OCI-M1 (cell line): Measurements from ENCODE around the gene RNF208.
A peak's percentile ranks its signal among the peaks of the same experiment; 100 is the strongest.

Experiments
- DNase-seq: peaks from one replicate; lab custom pipeline; 2025; lab: John Stamatoyannopoulos, UW

The RNF208 gene

DNA sequence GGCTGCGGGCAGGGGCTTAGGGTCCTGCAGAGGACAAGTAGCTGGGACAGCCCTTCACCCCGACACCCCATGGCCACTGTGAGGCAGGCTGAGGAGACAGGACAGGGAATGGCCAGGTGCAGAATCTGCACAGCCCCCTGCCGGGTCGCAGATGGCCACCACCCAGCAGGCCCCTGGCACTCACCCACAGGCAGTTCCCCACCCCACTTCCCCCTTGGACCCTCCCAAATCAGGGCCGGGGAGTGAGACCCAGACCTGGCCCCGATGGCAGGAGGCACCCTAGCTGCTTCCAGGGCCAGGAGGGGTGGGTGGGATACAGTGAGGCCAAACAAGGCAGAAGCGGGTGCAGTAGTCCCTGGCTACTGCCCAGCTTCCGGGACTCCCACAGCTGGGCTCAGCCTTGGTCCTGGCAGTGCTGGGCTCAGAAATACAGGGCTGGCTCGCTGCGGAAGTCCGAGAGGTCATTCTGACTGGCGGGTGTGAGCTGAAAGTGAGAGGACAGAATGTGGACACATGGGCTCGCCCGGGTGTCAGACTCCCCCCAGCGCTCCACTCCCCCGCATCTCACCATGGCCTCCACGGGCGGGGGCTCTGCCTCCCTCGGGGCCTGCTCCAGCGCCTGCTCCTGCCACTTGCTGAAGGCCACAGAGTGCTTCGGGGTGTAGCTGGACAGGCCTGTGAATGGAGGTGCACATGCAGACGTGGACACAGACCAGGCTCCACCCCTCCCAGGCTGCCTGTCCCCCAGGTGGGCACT, 30.2 kb downstream of the RNF208 start:
- no peak for DNase-seq

GRCh38 chr9:137191245-137191644, 30.8 kb downstream of the RNF208 start:
- DNase-seq: no peak

- DNase-seq: no peak
Measured at GRCh38 chr9:137190315-137190856, 31.7 kb downstream of the RNF208 start.

DNA sequence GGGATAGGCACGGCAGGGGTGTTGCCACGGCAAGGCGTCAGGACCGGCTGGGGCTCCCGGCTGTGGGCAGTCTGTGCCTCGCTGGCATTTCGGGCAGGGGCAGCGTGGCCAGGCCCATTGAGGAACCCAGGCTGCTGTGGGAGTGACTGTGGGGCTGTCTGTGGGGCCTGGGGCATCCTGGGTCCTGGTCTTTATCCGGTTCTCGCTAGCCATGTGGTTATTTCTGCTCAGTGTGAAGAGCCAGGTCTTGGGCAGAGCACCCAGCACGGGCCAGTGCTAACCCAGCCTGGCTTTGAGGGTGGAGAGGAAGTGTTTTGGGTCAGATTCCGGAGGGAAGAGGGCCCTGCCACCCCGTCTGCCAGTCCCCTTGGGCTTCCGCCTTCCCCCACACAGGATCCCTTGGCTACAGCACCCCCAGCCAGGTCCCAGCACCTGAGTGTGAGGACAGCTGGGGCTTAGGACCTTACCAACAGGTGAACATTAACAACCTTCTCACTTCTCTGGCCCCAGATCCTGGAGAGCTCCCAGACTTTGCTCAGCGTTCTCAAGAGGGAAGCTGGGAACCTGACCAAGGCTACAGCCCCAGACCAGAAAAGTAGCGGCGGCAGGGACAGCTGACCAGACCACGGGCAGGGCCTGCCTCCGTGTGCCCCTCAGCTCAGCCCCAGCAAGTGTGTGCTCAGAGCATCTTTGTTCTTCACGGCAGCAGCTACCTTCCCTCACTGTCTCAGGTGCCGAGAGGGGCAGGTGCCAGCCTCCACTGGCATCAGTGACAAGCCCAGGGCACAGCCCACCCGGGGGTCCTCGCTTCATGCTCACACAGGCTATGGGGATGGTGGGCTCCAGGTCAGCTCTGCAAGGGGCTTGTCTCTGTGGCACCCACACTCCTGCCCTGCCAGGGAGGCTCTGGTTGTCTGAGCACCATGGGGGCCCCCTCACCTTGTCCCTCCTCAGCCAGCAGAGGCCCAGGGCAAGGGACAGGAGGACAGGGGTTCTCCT, 32.4 kb downstream of the RNF208 start:
- DNase-seq: no peak

GRCh38 chr9:137188490-137189296, 33.3 kb downstream of the RNF208 start, which contains the start of the genes ANAPC2 and SSNA1:
Gene ANAPC2, minus strand, starts transcription at chr9:137188560. Its CDS starts 28 bp downstream, at chr9:137188532.
Gene SSNA1, plus strand, starts transcription at chr9:137188676. Its CDS starts 51 bp downstream, at chr9:137188727.
- peak; percentile 97 for DNase-seq

DNA sequence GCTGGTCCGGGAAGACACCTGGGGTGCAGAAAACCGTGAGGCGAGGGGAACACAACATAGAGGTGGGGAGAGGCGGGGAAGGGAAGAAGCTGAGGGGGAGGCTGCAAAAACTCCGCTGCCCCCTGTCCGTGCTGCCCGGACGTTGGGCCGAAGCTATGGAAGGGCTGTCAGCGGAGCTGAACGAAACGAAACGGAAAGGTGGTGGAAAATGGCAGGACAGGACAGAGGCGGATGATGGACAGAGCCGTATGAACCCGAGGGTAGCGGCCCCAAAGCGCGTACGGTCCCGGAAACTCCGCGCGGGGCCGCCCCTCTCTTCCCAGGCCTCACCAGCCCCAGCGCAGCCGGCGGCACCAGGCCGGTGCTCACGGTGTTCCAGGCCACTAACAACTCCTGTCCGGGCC, 34.0 kb downstream of the RNF208 start:
- no peak for DNase-seq

- no peak for DNase-seq
Measured at GRCh38 chr9:137187386-137187785, 34.7 kb downstream of the RNF208 start.

DNA sequence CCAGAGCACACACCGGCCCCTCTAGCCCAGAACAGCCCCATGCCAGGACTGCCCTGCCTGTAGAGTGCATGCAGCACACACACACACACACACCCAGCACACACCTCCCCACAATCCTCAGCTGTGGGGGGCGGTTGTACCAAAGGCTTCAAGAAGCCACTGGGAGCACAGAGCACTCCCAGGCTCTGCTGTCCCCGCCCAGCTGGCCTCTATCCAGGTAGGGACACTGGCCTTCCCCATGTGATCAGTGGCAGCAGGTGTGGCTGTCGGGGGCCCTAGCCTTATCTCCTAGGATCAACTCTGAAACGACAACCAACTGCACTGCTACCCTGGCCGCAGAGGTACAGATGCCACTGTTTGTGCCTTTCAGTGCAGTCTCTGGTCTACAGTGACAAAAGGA, 35.7 kb downstream of the RNF208 start:
- no peak for DNase-seq

GRCh38 chr9:137185921-137186320, 36.1 kb downstream of the RNF208 start:
- DNase-seq: no peak

- DNase-seq: no peak
Measured at GRCh38 chr9:137184881-137185660, 37.0 kb downstream of the RNF208 start.

DNA sequence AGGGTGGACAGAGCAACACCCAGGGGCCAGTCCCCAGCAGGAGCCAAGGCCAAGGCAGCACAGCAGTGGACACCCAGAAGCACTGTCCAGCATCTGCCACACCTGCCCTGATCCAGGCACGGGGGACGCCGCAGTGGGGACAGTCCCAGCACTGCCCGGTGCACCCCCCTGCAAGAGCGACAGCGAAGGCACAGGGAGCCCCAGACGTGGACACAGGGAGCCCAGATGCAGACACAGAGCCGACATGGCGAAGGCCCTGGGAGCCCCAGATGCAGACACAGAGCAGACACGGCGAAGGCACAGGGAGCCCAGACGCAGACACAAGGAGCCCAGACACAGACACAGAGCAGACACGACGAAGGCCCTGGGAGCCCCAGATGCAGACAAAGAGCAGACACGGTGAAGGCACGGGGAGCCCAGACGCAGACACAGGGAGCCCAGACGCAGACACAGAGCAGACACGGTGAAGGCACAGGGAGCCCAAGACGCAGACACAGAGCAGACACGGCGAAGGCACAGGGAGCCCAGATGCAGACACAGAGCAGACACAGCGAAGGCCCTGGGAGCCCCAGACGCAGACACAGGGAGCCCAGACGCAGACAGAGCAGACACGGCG, 38.0 kb downstream of the RNF208 start:
- no peak for DNase-seq

DNA sequence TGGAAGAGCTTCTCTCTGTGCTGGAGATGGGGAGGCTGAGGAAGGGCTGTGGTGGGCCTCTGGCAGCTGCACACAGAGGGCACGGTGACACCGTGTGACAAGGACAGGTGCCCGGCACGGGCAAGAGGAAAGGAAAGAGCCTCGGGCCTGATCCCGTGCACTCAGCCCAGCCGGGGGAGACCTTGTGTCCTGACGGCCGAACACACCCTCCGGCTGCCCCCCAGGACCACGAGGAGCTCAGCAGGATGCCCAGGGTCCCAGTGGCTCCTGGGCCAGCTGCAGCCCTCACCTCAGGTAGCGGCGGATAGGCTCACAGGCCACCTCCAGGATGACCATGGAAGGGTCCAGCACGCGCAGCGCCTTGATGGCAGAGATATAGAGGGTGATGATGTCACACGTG, 39.2 kb downstream of the RNF208 start:
- no peak for DNase-seq

GRCh38 chr9:137181680-137182079, 40.4 kb downstream of the RNF208 start:
- no peak for DNase-seq

DNA sequence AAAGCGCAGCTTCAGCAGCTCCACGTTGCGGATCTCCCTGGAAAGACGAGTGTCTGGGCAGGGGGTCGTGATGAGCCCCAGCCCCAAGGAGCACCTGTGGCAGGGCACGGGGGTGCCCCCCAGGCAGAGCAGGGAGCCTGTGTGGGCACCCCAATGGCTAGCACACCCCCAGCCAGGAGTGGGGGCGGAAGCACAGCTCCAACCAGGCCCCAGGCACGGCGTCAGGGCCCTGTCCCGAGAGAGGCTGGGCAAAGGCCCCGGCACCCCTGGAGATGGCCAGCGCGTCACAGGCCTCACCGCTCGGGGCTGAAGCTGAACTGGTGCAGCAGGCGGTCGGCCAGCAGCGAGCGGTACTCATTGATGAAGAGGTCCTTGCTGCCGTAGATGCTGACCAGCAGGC, 41.5 kb downstream of the RNF208 start:
- DNase-seq: no peak

- no peak for DNase-seq
Measured at GRCh38 chr9:137179761-137180160, 42.3 kb downstream of the RNF208 start.

DNA sequence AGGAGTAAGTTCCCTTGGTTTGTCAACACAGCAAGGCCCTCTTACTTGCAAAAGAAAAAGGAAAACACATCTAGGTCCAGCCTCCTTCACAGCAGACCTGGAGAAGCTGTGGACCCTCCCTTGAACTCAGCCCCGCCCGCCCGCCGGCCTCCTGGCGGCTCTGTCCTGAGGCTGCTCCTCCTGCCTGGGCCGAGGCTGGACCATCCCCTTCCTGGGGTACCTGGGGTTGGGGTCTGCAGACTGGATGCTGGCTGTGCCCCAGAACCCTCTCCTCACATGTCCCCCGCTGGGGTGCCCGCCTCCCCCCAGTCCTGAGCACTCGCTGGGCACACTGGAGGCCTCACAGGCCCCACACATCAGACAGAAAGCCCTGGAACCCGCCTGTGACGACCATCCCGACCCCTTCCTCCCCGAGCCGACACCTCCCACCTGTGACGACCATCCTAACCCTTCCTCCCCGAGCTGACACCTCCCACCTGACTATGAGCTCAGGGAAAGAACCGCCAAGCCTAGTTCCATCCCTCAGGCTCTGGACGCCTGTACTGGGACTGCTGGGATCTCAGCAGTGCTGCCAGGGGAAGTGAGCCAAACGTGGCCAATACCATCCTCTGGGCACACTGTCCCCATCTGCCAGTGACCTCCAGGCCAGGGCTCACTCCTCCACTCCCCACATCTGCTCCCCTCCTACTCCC, 43.0 kb downstream of the RNF208 start:
- DNase-seq: no peak

DNA sequence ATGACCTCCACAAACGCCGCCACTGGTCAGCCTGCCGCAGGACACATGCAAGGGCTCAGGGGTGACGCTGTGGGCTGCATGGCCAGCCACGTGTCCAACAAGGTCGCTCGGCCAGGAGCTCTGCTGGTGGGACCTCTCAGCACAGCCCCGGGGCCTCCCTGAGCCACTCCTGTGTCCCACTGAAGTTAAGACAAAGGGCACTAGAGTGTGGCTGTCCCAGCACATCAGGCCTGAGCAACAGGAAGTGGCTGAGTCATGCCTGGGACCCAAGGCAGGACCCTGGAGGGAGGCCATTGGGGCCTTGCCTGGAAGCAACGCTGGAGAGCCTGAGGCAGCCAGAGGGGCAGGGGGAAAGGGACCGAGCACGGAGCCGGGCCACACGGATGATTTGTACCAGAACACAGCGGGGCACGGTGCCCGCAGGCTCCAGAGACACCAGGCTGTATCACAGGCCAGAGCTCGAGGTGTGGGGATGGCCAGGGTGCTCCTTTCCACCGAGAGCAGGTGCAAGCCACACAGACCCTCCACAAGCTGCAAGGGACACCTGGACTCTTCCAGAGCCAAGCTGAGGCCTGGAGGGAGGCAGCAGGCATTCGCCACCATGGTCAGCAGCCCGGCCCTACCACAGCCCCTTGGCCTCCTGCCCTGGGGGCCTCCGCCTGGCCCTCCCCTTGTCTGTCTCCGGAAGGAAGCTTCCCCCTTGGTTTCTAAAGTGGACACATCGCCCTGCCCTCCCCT, 43.7 kb downstream of the RNF208 start:
- DNase-seq: no peak

GRCh38 chr9:137176302-137177182, 45.5 kb downstream of the RNF208 start:
- peak; percentile 44 for DNase-seq
